Stimulated activated CD4-positive, alpha-beta T cell treated with anti-CD3 and anti-CD28 coated beads, TNF-alpha, amount 100 ng/mL, for 1 hour (primary cell): Measurements from ENCODE around the gene SSBP1.
A peak's percentile ranks its signal among the peaks of the same experiment; 100 is the strongest.
"Not testable (repeated sequence)": the region's sequence is repeated elsewhere in the genome, so short reads cannot be mapped to it uniquely, and the experiment has no call there.

Experiments used
- DNase-seq, 3 donors: peaks; one replicate each; pipeline ENCODE4 v3.0.0-alpha.2; 2020; ENCODE audit warnings: low read depth in 3 of 3, low spot score in 1 of 3

The SSBP1 gene

GRCh38 chr7:141763797-141764196 is 25.6 kb downstream of the SSBP1 start, which contains the start of gene TAS2R3:
TAS2R3 (plus strand) TSS chr7:141764097; CDS start chr7:141764159, 62 bp downstream.
- no peak for DNase-seq

DNA sequence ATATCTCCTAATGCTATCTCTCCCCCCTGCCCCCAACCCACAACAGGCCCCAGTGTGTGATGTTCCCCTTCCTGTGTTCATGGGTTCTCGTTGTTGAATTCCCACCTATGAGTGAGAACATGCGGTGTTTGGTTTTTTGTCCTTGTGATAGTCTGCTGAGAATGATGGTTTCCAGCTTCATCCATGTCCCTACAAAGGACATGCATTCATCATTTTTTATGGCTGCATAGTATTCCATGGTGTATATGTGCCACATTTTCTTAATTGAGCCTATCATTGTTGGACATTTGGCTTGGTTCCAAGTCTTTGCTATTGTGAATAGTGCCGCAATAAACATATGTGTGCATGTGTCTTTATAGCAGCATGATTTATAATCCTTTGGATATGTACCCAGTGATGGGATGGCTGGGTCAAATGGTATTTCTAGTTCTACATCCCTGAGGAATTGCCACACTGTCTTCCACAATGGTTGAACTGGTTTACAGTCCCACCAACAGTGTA is 32.0 kb downstream of the SSBP1 start:
- DNase-seq, result not testable (repeated sequence)

GRCh38 chr7:141776374-141776773 is 38.2 kb downstream of the SSBP1 start, which contains the start of gene TAS2R4:
TAS2R4 (plus strand) TSS chr7:141776674; CDS start chr7:141778489, 1,815 bp downstream.
- DNase-seq, result no peak

DNA sequence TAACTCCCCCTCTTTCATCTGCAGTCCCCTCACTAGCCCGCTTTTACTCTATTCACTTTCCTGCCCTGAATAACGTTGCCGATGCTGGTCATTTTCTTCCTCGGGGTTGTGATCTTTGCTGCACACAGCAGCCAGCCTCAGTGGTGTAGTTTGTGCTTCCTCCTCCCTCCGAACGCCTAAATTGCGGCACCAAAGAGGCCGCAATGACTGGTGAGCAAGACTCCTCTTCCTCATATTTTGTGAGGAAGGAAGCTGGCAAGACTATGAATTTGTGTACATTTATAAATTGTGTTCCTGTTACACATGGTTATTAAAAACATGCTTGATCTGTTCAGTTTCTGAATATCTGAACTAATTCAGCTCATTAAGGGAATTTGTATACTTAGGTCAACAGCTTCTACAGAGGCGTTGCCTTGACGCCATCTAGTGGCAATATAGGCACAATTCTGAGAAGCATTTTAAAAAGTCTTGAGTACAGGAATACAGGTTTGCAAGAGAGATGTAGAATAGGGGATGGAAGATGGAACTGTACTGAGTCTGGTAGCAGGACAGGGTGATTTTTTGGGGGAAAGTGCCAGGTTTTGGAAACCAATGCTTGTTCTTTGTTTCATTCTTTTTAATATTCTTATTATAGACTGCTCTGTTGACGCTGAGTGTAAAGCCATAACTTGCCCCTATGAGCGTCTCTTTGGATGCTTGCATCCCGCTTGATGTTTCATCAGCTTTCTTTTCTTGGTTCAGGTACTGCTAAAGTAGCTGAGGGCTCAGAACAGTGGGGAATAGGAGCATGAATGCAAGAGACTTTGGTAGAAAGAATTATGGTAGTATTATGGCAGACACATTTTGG is 47.8 kb downstream of the SSBP1 start:
- DNase-seq, result peak in 1 of 3 donors; percentile 2

- DNase-seq, result no peak
Measured at GRCh38 chr7:141788296-141788695, 50.1 kb downstream of the SSBP1 start.

GRCh38 chr7:141789917-141790316 is 51.8 kb downstream of the SSBP1 start, which contains the start of gene TAS2R5:
TAS2R5 (plus strand) TSS chr7:141790217; CDS start chr7:141790362, 145 bp downstream.
- DNase-seq, result no peak

- DNase-seq, result no peak
Measured at GRCh38 chr7:141792526-141792925, 54.4 kb downstream of the SSBP1 start.
